Measurements from ENCODE around the gene NRIP3. TPM values are rescaled to one million over a fixed set of nuclear protein-coding genes. Genes with fewer than 3 reads are reported as not detected.

Gene NRIP3
- total RNA-seq, 2 donors from 2014 or later = 0.20 to 0.42 TPM

GRCh38 chr11:8962841-8963240 lies 41.0 kb downstream of the NRIP3 start:
- no peaks in the 10 kb centered on the region for H3K36me3 ChIP-seq
- intact Hi-C loops (cut with DNase I) = loop anchor here (5.0 to 10.0 kb wide), 2 partner anchors 51 to 148 kb away; partner anchors contain the start of gene AKIP1
- peaks cover 8% of the 10 kb centered on the region for H3K4me1 ChIP-seq
- TF ChIP-seq CTCF (IDR thresholded peaks at IDR 0.05) = no peak
- peak overlapping the region; percentile 74 for H3K4me3 ChIP-seq
- H3K9ac ChIP-seq (ENCODE audit: low read depth in 2 of 2, low read length in 2 of 2) = peak overlapping the region in 1 of 2 donors; percentile 95
- no peaks in the 10 kb centered on the region for H3K27me3 ChIP-seq
- H3K9me3 ChIP-seq = no peaks in the 10 kb centered on the region
- peak overlapping the region; percentile 98 for H3K27ac ChIP-seq
- no peak for DNase-seq

- no peak overlapping the region for H3K4me3 ChIP-seq
- H3K27me3 ChIP-seq = no peaks in the 10 kb centered on the region
- H3K9me3 ChIP-seq = no peaks in the 10 kb centered on the region
- no peak for TF ChIP-seq CTCF (IDR thresholded peaks at IDR 0.05)
- no peaks in the 10 kb centered on the region for H3K36me3 ChIP-seq
- intact Hi-C loops (cut with DNase I) = loop anchor here (5.0 to 10.0 kb wide), 2 partner anchors 49 to 147 kb away; partner anchors contain the start of gene AKIP1
- no peak for DNase-seq
- no peak overlapping the region for H3K27ac ChIP-seq
- no peak overlapping the region for H3K9ac ChIP-seq (ENCODE audit: low read depth in 2 of 2, low read length in 2 of 2)
- H3K4me1 ChIP-seq = peaks cover 8% of the 10 kb centered on the region
These were observed 42.4 kb downstream of the NRIP3 start for GRCh38 chr11:8961401-8961800.

GRCh38 chr11:8959546-8960166 lies 44.1 kb downstream of the NRIP3 start:
- no peaks in the 10 kb centered on the region for H3K9me3 ChIP-seq
- peaks cover 8% of the 10 kb centered on the region for H3K4me1 ChIP-seq
- H3K27ac ChIP-seq = peak overlapping the region; percentile 0
- intact Hi-C loops (cut with DNase I) = loop anchor here (5.0 to 10.0 kb wide), 2 partner anchors 47 to 145 kb away; partner anchors contain the start of gene AKIP1
- no peaks in the 10 kb centered on the region for H3K27me3 ChIP-seq
- DNase-seq = peak; percentile 58
- H3K4me3 ChIP-seq = no peak overlapping the region
- no peak overlapping the region for H3K9ac ChIP-seq (ENCODE audit: low read depth in 2 of 2, low read length in 2 of 2)
- no peaks in the 10 kb centered on the region for H3K36me3 ChIP-seq
- peak; percentile 44 for TF ChIP-seq CTCF (IDR thresholded peaks at IDR 0.05)

- intact Hi-C loops (cut with DNase I) = no loop called here
- TF ChIP-seq CTCF (IDR thresholded peaks at IDR 0.05) = no peak
These were observed 46.9 kb downstream of the NRIP3 start for GRCh38 chr11:8956860-8957259.

GRCh38 chr11:8948886-8949285 lies 54.9 kb downstream of the NRIP3 start:
- Histone ChIP-seq H3K9me3 (no peaks in the 10 kb centered on the region), H3K9ac (ENCODE audit: low read depth in 2 of 2, low read length in 2 of 2) (no peak overlapping the region), H3K4me1 (no peaks in the 10 kb centered on the region), H3K27me3 (no peaks in the 10 kb centered on the region), H3K4me3 (no peak overlapping the region), H3K27ac (no peak overlapping the region), H3K36me3 (no peaks in the 10 kb centered on the region)
- intact Hi-C loops (cut with DNase I) = no loop called here
- no peak for TF ChIP-seq CTCF (IDR thresholded peaks at IDR 0.05)
- DNase-seq = no peak

More at GRCh38 chr11:8956860-8957259, 46.9 kb downstream of the NRIP3 start:
- Histone ChIP-seq H3K4me1 (no peaks in the 10 kb centered on the region), H3K9me3 (no peaks in the 10 kb centered on the region), H3K27ac (no peak overlapping the region), H3K9ac (ENCODE audit: low read depth in 2 of 2, low read length in 2 of 2) (no peak overlapping the region), H3K27me3 (no peaks in the 10 kb centered on the region), H3K36me3 (no peaks in the 10 kb centered on the region), H3K4me3 (no peak overlapping the region)
- DNase-seq = no peak
